OCI-LY7 (cell line): ENCODE data around the gene HIPK3. TPM values are rescaled to one million over a fixed set of nuclear protein-coding genes. Genes with fewer than 3 reads are reported as not detected.

ENCODE experiments used
- BruUV-seq: library from RNA; stranded (reverse); fragments of 400-500 nt; replicated peaks from 2 replicates; lab custom pipeline; 2021; lab: Mats Ljungman, UMichigan
- CTCF ChIA-PET: fragments of 300-600 bp; sonication (Branson Sonifier 250); formaldehyde crosslinking; loops from one replicate; lab custom pipeline; 2022; ENCODE audit warnings: antibody characterized with exemption; ENCODE audit not compliant: unreplicated experiment; lab: Charles Lee
- POLR2A ChIA-PET: fragments of 300-600 bp; sonication (Branson Sonifier 250); formaldehyde crosslinking; loops from one replicate; lab custom pipeline; 2022; ENCODE audit warnings: antibody characterized with exemption; lab: Charles Lee
- DNase-seq: peaks from one replicate; pipeline ENCODE4 v3.0.0-alpha.2; 2015; ENCODE audit warnings: low spot score
- H2AFZ ChIP-seq: fragments of 200-600 bp; sonication (generic), shearing (Covaris generic); 2 replicates; pipeline ENCODE4 v1.6.1; 2014; ENCODE audit warnings: mild to moderate bottlenecking, antibody characterized with exemption, low read length, moderate library complexity
- H3K27ac ChIP-seq: fragments of 200-600 bp; sonication (generic); 2 replicates; pipeline ENCODE4 v1.5.1; 2014; ENCODE audit warnings: mixed run types, low read depth, mild to moderate bottlenecking, moderate library complexity, low read length, inconsistent platforms; ENCODE audit not compliant: poor library complexity, severe bottlenecking
- H3K36me3 ChIP-seq: fragments of 200-600 bp; sonication (generic); 2 replicates; pipeline ENCODE4 v1.6.1; 2014; ENCODE audit warnings: mild to moderate bottlenecking, antibody characterized with exemption, low read length, moderate library complexity, mixed read lengths; ENCODE audit not compliant: insufficient read depth
- H3K4me1 ChIP-seq: fragments of 200-600 bp; sonication (generic); 2 replicates; pipeline ENCODE4 v1.5.1; 2014; ENCODE audit warnings: mild to moderate bottlenecking, low read length; ENCODE audit not compliant: insufficient read depth, poor library complexity, severe bottlenecking
- H3K4me2 ChIP-seq: fragments of 200-600 bp; sonication (generic); 2 replicates; pipeline ENCODE4 v1.6.1; 2014; ENCODE audit warnings: mild to moderate bottlenecking, low read length
- H3K4me3 ChIP-seq: fragments of 200-600 bp; sonication (generic); 2 replicates; pipeline ENCODE4 v1.5.1; 2014; ENCODE audit warnings: mild to moderate bottlenecking, low read depth, low read length; ENCODE audit not compliant: poor library complexity, severe bottlenecking
- H3K79me2 ChIP-seq: fragments of 200-600 bp; sonication (generic); 2 replicates; pipeline ENCODE4 v1.6.1; 2016; ENCODE audit warnings: low read depth, mild to moderate bottlenecking, low read length, moderate library complexity, mixed read lengths; ENCODE audit not compliant: insufficient read depth
- H3K9me2 ChIP-seq: fragments of 200-600 bp; sonication (generic); 2 replicates; pipeline ENCODE4 v1.6.1; 2016; ENCODE audit warnings: mild to moderate bottlenecking, low read length, mixed read lengths; ENCODE audit not compliant: insufficient read depth
- H3K9me3 ChIP-seq: fragments of 200-600 bp; sonication (generic); 2 replicates; pipeline ENCODE4 v1.6.1; 2014; ENCODE audit warnings: mild to moderate bottlenecking, mixed run types, low read length, mixed read lengths
- H4K20me1 ChIP-seq: fragments of 200-600 bp; sonication (generic); 2 replicates; pipeline ENCODE4 v1.6.1; 2014; ENCODE audit warnings: mild to moderate bottlenecking, antibody characterized with exemption, low read length, moderate library complexity, mixed read lengths; ENCODE audit not compliant: insufficient read depth
- EZH2phosphoT487 ChIP-seq: fragments of 200-600 bp; sonication (generic); IDR thresholded peaks from 2 replicates; pipeline ENCODE4 v1.6.1; 2018; ENCODE audit warnings: low read depth, borderline replicate concordance, mild to moderate bottlenecking, mixed run types, antibody characterized with exemption, low read length, moderate library complexity, mixed read lengths
- intact Hi-C: fragments of 100-400 bp; cut with micrococcal nuclease; formaldehyde crosslinking; loops from one replicate; pipeline ENCODE4 v1.10.0; 2022; ENCODE audit not compliant: unreplicated experiment
- total RNA-seq, 2 experiments: library from RNA; depleted of rRNA in 1 of 2; stranded (reverse); fragments of >200 nt in 1 of 2; shearing (Covaris generic) in 1 of 2; gene quantifications; 2 replicates each; pipeline ENCODE4 v1.2.3, GENCODE V29; 2014 to 2022
- TF ChIP-seq, protein P1 (sequence below): fragments of 200-600 bp; sonication (generic); conservative IDR thresholded peaks from 2 replicates; pipeline ENCODE4 v1.5.1; 2014; ENCODE audit warnings: mild to moderate bottlenecking, antibody characterized with exemption, low read length, moderate library complexity, mixed read lengths

The HIPK3 gene
- total RNA-seq, 2 experiments from 2014 or later = 19.0 to 28.4 TPM

DNA sequence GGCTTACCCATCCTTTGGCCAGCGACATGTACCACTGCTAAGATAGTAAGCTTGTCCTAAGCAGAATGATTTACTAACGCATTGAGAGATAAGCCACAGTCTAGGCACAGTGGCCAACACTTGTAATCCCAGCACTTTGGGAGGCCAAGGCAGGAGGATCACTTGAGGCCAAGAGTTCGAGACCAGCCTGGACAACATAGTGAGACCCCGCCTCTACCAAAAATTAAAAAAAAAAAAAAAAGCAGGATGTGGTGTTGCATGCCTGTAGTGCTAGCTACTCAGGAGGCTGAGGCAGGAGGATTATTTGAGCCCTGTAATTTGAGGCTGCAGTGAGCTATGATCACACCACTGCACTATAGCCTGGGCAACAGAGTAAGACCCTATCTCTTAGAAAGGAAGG lies 93.1 kb downstream of the HIPK3 start:
- no peak for DNase-seq
- POLR2A ChIA-PET = interaction anchor here (0.6 kb wide), 1 partner anchor 112 kb away, joined by 4 read pairs; no protein-coding TSS in a partner anchor
- BruUV-seq = no TSS peak
- no peak overlapping the region for H3K27ac ChIP-seq
- intact Hi-C loops = no loop called here
- H3K79me2 ChIP-seq = no peaks in the 10 kb centered on the region
- no peak overlapping the region for H3K4me2 ChIP-seq
- no peaks in the 10 kb centered on the region for H3K4me1 ChIP-seq
- H3K9me2 ChIP-seq = no peaks in the 10 kb centered on the region
- H3K4me3 ChIP-seq = no peak overlapping the region
- no peak overlapping the region for H2AFZ ChIP-seq
- H3K36me3 ChIP-seq = peaks cover 58% of the 10 kb centered on the region
- H4K20me1 ChIP-seq = no peaks in the 10 kb centered on the region
- no peak for TF ChIP-seq EZH2phosphoT487
- TF ChIP-seq, protein P1, sequence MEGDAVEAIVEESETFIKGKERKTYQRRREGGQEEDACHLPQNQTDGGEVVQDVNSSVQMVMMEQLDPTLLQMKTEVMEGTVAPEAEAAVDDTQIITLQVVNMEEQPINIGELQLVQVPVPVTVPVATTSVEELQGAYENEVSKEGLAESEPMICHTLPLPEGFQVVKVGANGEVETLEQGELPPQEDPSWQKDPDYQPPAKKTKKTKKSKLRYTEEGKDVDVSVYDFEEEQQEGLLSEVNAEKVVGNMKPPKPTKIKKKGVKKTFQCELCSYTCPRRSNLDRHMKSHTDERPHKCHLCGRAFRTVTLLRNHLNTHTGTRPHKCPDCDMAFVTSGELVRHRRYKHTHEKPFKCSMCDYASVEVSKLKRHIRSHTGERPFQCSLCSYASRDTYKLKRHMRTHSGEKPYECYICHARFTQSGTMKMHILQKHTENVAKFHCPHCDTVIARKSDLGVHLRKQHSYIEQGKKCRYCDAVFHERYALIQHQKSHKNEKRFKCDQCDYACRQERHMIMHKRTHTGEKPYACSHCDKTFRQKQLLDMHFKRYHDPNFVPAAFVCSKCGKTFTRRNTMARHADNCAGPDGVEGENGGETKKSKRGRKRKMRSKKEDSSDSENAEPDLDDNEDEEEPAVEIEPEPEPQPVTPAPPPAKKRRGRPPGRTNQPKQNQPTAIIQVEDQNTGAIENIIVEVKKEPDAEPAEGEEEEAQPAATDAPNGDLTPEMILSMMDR = no peak
- CTCF ChIA-PET = no interaction called here
- H3K9me3 ChIP-seq = no peaks in the 10 kb centered on the region

DNA sequence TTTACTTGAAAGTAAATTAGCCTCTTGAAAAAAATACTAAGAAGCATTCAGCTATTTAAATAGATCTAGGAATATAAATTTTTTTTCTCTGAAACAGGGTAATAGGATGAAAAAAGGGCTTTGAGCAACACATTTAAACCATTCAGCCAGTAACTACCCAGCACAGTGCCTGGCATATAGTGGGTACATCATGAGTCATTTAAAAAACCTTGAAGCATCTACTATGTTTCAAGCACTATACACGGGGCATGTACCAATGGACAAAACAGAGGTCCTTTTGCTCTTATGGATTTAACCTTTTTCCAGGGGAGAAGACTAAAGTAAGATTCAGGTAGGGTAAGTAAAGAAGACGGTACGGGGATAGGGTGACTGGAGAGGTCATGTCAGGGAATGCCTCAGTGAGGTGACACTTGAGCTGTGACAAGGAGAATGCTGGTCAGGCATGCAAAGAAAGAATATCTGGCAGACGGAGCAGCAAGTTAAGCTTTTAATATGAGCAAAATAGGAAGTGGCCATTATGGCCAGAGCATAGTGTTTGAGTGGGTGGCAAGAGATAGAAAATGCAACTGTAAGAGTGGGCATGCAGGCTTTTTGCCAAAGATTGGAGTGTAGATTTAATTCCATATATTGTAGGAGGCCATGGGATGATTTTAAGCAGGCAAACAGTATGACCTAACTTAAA lies 101.1 kb downstream of the HIPK3 start:
- ChIA-PET POLR2A (interaction anchor here (0.6 to 1.4 kb wide), 2 partner anchors 8 to 25 kb away, joined by 3 to 5 read pairs; no protein-coding TSS in a partner anchor), CTCF (no interaction called here)
- H3K4me2 ChIP-seq = no peak overlapping the region
- no TSS peak for BruUV-seq
- H3K9me2 ChIP-seq = no peaks in the 10 kb centered on the region
- no peak overlapping the region for H3K4me3 ChIP-seq
- no peak overlapping the region for H3K27ac ChIP-seq
- peaks cover 11% of the 10 kb centered on the region for H3K4me1 ChIP-seq
- no peaks in the 10 kb centered on the region for H3K9me3 ChIP-seq
- DNase-seq = no peak
- no peaks in the 10 kb centered on the region for H4K20me1 ChIP-seq
- H3K36me3 ChIP-seq = peaks cover 10% of the 10 kb centered on the region
- TF ChIP-seq EZH2phosphoT487 = no peak
- TF ChIP-seq, protein P1 = no peak
- intact Hi-C loops = no loop called here
- no peak overlapping the region for H2AFZ ChIP-seq
- no peaks in the 10 kb centered on the region for H3K79me2 ChIP-seq

DNA sequence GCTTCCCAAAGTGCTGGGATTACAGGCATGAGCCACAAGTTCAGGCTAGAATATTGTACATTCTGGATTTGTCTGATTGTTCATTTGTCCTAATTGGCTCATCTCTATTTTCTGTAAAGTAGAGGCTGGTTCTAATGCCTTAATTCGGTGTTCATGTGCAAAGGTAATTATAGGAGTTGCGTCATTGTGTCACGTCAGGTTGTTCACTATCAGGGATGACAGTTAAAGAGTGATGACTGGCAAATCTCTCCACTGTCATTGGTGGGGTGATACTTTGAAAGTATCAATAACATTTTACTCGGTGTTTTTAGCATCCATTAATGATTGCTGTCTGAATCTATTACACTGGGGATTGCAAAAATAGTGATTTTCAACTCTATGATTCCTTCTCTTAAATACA lies 103.5 kb downstream of the HIPK3 start:
- no TSS peak for BruUV-seq
- intact Hi-C loops = no loop called here
- DNase-seq = no peak

More for the DNA sequence above, 103.5 kb downstream of the HIPK3 start:
- POLR2A ChIA-PET = interaction anchor here (0.7 to 1.0 kb wide), 3 partner anchors 16 to 313 kb away, joined by 4 to 6 read pairs (median 4); no protein-coding TSS in a partner anchor
- Histone ChIP-seq H3K4me1 (peaks cover 22% of the 10 kb centered on the region), H4K20me1 (no peaks in the 10 kb centered on the region), H2AFZ (no peak overlapping the region), H3K9me2 (no peaks in the 10 kb centered on the region), H3K9me3 (no peaks in the 10 kb centered on the region), H3K27ac (no peak overlapping the region), H3K4me2 (no peak overlapping the region), H3K36me3 (no peaks in the 10 kb centered on the region), H3K4me3 (no peak overlapping the region), H3K79me2 (no peaks in the 10 kb centered on the region)
- TF ChIP-seq, protein P1 = no peak
- TF ChIP-seq EZH2phosphoT487 = no peak
- CTCF ChIA-PET = interaction anchor here (1.1 kb wide), 1 partner anchor 328 kb away, joined by 3 read pairs; no protein-coding TSS in a partner anchor
